Panc1 (cell line): ENCODE results near the gene GOLGA2. TPM values are rescaled to one million over a fixed set of nuclear protein-coding genes. Genes with fewer than 3 reads are reported as not detected.

ENCODE experiments used
- ATAC-seq: fragments of 200-7000 bp; cut with Tn5 transposase; 2 replicates; pipeline ENCODE4 v1.9.1; 2020; ENCODE audit warnings: mild to moderate bottlenecking, moderate library complexity
- BruUV-seq: library from RNA; stranded (reverse); fragments of 400-500 nt; replicated peaks from 2 replicates; lab custom pipeline; 2021; lab: Mats Ljungman, UMichigan
- CTCF ChIA-PET: fragments of 300-600 bp; sonication (Branson Sonifier 250); formaldehyde crosslinking; loops from one replicate; lab custom pipeline; 2022; ENCODE audit warnings: antibody characterized with exemption; lab: Charles Lee
- POLR2A ChIA-PET: fragments of 300-600 bp; sonication (Branson Sonifier 250); formaldehyde crosslinking; loops from one replicate; lab custom pipeline; 2022; ENCODE audit warnings: antibody characterized with exemption; lab: Charles Lee
- DNase-seq: peaks from one replicate; pipeline ENCODE4 v3.0.0-alpha.2; 2010; ENCODE audit warnings: low read depth, low spot score
- H3K27ac ChIP-seq: 2 replicates; pipeline ENCODE4 v1.5.1; 2011; ENCODE audit warnings: mild to moderate bottlenecking, low read length, inconsistent platforms
- H3K27me3 ChIP-seq: fragments of 200-500 bp; sonication (Bioruptor generic); 2 replicates; pipeline ENCODE4 v1.6.0; 2014; ENCODE audit warnings: low read length, inconsistent platforms; ENCODE audit not compliant: control insufficient read depth, insufficient read depth
- H3K36me3 ChIP-seq: fragments of 200-500 bp; sonication (Bioruptor generic); 2 replicates; pipeline ENCODE4 v1.5.1; 2014; ENCODE audit warnings: inconsistent platforms, mild to moderate bottlenecking, low read length, moderate library complexity; ENCODE audit not compliant: control insufficient read depth, insufficient read depth
- H3K4me1 ChIP-seq: 2 replicates; pipeline ENCODE4 v1.5.1; 2011; ENCODE audit warnings: inconsistent platforms, mild to moderate bottlenecking, low read length, moderate library complexity; ENCODE audit not compliant: control insufficient read depth, insufficient read depth
- H3K4me3 ChIP-seq, 2 experiments: 2 replicates each; pipeline ENCODE4 v1.5.1; 2011 to 2012; ENCODE audit warnings: low read depth in 2 of 2, low read length in 2 of 2, mild to moderate bottlenecking in 2 of 2, inconsistent platforms in 1 of 2, moderate library complexity in 1 of 2
- H3K9me3 ChIP-seq: fragments of 200-500 bp; sonication (Bioruptor generic); 2 replicates; pipeline ENCODE4 v1.5.1; 2014; ENCODE audit warnings: low read depth, mild to moderate bottlenecking, inconsistent platforms, low read length, moderate library complexity; ENCODE audit not compliant: control insufficient read depth, insufficient read depth
- CTCF ChIP-seq: fragments of 450-650 bp; IDR thresholded peaks from 2 replicates; pipeline ENCODE4 v1.5.1; 2017; ENCODE audit warnings: mild to moderate bottlenecking
- POLR2AphosphoS5 ChIP-seq: IDR thresholded peaks from 2 replicates; pipeline ENCODE4 v1.6.1; 2012; ENCODE audit warnings: mild to moderate bottlenecking, low read depth, low read length, moderate library complexity
- REST ChIP-seq, 2 experiments: IDR thresholded peaks; 2 replicates each; pipeline ENCODE4 v1.6.1; 2011 to 2012; ENCODE audit warnings: low read depth in 2 of 2, control low read depth in 1 of 2, low read length in 1 of 2, mild to moderate bottlenecking in 1 of 2, moderate library complexity in 1 of 2; ENCODE audit not compliant: insufficient read depth in 1 of 2
- SIN3A ChIP-seq: IDR thresholded peaks from 2 replicates; pipeline ENCODE4 v1.6.1; 2012; ENCODE audit warnings: low read depth, mild to moderate bottlenecking, low read length, moderate library complexity, borderline replicate concordance; ENCODE audit not compliant: insufficient read depth
- TCF7L2 ChIP-seq: IDR thresholded peaks from 2 replicates; pipeline ENCODE4 v1.6.1; 2011; ENCODE audit warnings: mild to moderate bottlenecking, low read depth, low read length, inconsistent platforms
- in situ Hi-C: cut with HindIII; loops from 2 replicates; pipeline ENCODE4 v1.10.0; 2016; ENCODE audit warnings: low sequenced_read_pairs, low pct_unique_long_range_greater_than_20kb
- intact Hi-C: fragments of 100-400 bp; cut with micrococcal nuclease; formaldehyde crosslinking; loops from one replicate; pipeline ENCODE4 v1.10.0; 2022; ENCODE audit not compliant: unreplicated experiment
- total RNA-seq: library from RNA; stranded (reverse); gene quantifications from one replicate; pipeline ENCODE4 v1.2.1, GENCODE V29; 2021; ENCODE audit not compliant: unreplicated experiment

GOLGA2 gene
- total RNA-seq, 1 experiment from 2014 or later, result 69.6 TPM

- DNase-seq (no peak), ATAC-seq (no peak)
- Histone ChIP-seq H3K4me1 (no peaks in the 10 kb centered on the region), H3K36me3 (no peaks in the 10 kb centered on the region; the same call in 1 of the 2 replicates), H3K9me3 (no peaks in the 10 kb centered on the region), H3K27me3 (no peaks in the 10 kb centered on the region), H3K27ac (no peak overlapping the region), H3K4me3 (no peak overlapping the region)
- in situ Hi-C loops, result no loop called here
- ChIA-PET CTCF (no interaction called here), POLR2A (no interaction called here)
- no peak for TF ChIP-seq CTCF
- no peak for TF ChIP-seq POLR2AphosphoS5
- TF ChIP-seq TCF7L2, result no peak
- no peak for TF ChIP-seq REST (IDR thresholded peaks at IDR 0.05; ENCODE audit: insufficient read depth in 1 of 2, low read depth in 2 of 2, low read length in 1 of 2)
- no peak for TF ChIP-seq SIN3A
- no TSS peak for BruUV-seq
- intact Hi-C loops, result no loop called here
Observed at GRCh38 chr9:128247226-128247803, 28.5 kb downstream of the GOLGA2 start.

GRCh38 chr9:128246471-128246870, 29.3 kb downstream of the GOLGA2 start:
- no TSS peak for BruUV-seq
- ChIA-PET CTCF (no interaction called here), POLR2A (no interaction called here)
- ATAC-seq (no peak), DNase-seq (no peak)
- H3K4me3 ChIP-seq, result no peak overlapping the region
- in situ Hi-C loops (no loop called here), intact Hi-C loops (no loop called here)
- TF ChIP-seq REST (IDR thresholded peaks at IDR 0.05; ENCODE audit: insufficient read depth in 1 of 2, low read depth in 2 of 2, low read length in 1 of 2), result no peak
- TF ChIP-seq TCF7L2, result no peak
- TF ChIP-seq SIN3A, result no peak
- TF ChIP-seq POLR2AphosphoS5, result no peak
- no peak for TF ChIP-seq CTCF
- no peak overlapping the region for H3K27ac ChIP-seq
- H3K4me1 ChIP-seq, result no peaks in the 10 kb centered on the region
- H3K27me3 ChIP-seq, result no peaks in the 10 kb centered on the region
- no peaks in the 10 kb centered on the region for H3K9me3 ChIP-seq
- H3K36me3 ChIP-seq, result no peaks in the 10 kb centered on the region; the same call in 1 of the 2 replicates
